SU-DHL-6 (cell line): Measurements from ENCODE around the gene ACSL5.

Experiments used
- EZH2phosphoT487 ChIP-seq: fragments of 200-600 bp; sonication (generic), shearing (Covaris generic); conservative IDR thresholded peaks from 2 replicates; pipeline ENCODE4 v1.6.1; 2018; ENCODE audit warnings: mild to moderate bottlenecking, antibody characterized with exemption, low read length, moderate library complexity, mixed read lengths
- TF ChIP-seq, protein P1 (sequence below): fragments of 200-600 bp; sonication (generic); IDR thresholded peaks from one replicate; pipeline ENCODE4 v1.5.1; 2017; ENCODE audit warnings: antibody characterized with exemption, mild to moderate bottlenecking, low read length, moderate library complexity; ENCODE audit not compliant: insufficient read depth, poor library complexity, severe bottlenecking

DNA sequence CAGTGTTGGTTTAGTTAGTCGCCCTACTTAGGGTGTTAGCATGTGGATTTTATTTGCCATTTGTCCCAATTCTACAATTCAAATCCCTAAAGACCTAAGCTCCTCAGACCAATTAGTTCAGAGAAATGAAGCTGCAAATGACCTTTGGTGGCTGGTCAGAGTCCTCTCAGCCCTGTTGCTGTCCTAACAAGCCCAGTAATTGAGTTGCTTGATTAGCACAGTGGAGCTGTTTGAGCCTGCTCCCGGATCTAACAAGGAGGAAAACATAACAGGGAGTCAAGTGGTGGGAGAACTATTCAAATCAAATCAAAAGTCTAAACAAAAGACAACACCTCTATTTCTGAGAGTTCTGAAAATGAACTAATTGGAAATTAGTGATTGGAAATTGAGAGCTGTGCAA lies 50.7 kb downstream of the ACSL5 start:
- TF ChIP-seq, protein P1, sequence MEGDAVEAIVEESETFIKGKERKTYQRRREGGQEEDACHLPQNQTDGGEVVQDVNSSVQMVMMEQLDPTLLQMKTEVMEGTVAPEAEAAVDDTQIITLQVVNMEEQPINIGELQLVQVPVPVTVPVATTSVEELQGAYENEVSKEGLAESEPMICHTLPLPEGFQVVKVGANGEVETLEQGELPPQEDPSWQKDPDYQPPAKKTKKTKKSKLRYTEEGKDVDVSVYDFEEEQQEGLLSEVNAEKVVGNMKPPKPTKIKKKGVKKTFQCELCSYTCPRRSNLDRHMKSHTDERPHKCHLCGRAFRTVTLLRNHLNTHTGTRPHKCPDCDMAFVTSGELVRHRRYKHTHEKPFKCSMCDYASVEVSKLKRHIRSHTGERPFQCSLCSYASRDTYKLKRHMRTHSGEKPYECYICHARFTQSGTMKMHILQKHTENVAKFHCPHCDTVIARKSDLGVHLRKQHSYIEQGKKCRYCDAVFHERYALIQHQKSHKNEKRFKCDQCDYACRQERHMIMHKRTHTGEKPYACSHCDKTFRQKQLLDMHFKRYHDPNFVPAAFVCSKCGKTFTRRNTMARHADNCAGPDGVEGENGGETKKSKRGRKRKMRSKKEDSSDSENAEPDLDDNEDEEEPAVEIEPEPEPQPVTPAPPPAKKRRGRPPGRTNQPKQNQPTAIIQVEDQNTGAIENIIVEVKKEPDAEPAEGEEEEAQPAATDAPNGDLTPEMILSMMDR, result no peak
- no peak for TF ChIP-seq EZH2phosphoT487
